GM10847 (cell line): ENCODE results near the gene TOM1L1.

ENCODE experiments used
- POLR2A ChIP-seq: IDR thresholded peaks from 2 replicates; pipeline ENCODE4 v1.6.1; 2011; ENCODE audit not compliant: insufficient read length; ENCODE audit errors: extremely low read depth

TOM1L1 gene

GRCh38 chr17:54924405-54924804 is 23.8 kb downstream of the TOM1L1 start:
- TF ChIP-seq POLR2A, result no peak

- no peak for TF ChIP-seq POLR2A
Measured at GRCh38 chr17:54927525-54927924, 26.9 kb downstream of the TOM1L1 start.

DNA sequence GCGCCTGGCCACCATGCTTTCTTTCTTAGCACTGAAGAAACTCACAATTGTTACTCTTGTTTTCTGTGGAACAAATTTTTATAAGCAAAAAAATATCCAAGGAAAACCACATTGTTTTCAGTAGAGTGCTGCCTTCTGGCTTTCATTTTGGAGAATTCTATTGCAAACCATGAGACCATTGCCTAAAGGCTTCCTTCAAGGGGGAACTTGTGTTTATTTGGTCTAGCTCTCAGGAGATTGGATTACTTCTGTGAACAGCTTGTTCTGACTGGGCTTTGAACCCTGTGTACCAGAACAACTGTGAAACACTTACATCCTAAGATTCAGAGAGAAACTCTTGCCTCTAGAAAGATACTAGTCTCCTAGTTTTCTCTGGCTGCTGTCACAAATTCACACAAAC is 32.1 kb downstream of the TOM1L1 start:
- TF ChIP-seq POLR2A, result no peak

DNA sequence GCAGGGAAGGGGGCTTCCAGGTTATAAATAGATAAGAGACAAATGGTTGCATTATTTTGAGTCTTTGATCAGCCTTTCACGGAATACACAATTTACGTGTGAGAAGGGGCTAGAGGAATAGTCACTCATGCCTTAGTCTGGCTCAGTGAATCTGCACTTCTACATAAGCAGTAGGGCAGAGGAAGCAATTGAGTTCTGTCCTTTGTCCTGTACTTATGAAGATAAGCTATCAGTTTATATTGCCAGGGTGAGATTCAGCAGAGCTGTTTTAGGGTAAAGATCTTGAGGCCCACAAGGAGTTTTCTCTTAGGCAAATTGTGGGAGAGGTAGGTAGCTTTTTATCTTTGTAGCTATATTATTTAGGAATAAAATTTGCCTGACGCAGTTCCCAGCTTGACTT is 33.3 kb downstream of the TOM1L1 start:
- no peak for TF ChIP-seq POLR2A

DNA sequence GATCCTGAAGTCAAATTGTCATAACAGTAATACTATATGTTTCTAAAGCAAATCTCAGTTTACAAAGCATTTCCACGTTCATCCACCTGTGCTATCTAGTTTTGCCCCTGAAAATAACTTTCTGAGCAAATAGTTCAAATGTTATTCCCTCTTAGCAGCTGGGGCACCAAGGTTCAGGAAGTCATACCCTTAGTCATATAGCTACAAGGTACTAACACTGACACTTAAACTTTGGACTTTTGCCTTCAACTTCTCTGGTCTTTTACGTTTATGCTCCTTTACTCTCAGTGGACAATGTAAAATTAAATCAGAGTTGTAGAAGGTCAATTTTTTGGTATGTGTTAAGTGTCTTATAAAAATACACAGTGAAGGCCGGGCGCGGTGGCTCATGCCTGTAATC is 34.8 kb downstream of the TOM1L1 start:
- TF ChIP-seq POLR2A, result no peak

- no peak for TF ChIP-seq POLR2A
Measured at GRCh38 chr17:54937018-54937417, 36.4 kb downstream of the TOM1L1 start.

DNA sequence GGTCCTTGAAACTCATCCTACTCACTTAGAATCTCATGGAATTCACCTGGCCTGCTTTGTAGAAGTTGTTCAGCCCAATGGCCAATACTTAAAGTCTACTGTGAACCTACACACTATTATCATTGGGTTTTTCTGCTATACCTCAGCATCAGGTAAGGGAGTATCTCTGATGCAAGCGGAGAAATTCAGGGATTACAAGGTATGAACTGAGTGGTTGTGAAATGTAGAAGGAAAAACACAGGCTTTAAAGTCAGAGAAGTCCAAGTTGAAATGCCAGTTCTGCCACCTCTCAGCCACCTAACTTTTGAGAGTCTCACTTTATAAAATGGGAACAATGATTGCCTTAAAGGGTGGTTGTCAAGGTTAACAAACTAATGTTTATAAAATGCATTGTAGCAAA is 36.8 kb downstream of the TOM1L1 start:
- no peak for TF ChIP-seq POLR2A

GRCh38 chr17:54941285-54941684 is 40.6 kb downstream of the TOM1L1 start:
- no peak for TF ChIP-seq POLR2A

DNA sequence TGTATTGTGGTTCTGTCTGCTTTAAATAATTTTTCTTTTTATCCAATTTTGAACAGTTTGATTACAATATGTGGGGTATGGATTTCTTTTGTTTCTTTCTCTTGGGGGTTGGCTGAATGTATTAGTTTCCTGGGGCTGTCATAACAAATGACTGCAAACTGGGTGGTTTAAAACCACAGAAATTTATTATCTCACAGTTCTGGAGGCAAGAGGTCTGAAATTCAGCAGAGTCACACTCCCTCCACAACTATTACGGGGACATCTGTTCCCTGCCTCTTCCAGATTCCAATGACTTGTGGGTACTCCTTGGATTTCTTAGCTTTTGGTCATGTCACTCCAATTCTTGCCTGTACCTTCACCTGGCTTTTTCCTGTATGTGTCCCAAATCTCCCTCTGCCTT is 44.1 kb downstream of the TOM1L1 start:
- no peak for TF ChIP-seq POLR2A

DNA sequence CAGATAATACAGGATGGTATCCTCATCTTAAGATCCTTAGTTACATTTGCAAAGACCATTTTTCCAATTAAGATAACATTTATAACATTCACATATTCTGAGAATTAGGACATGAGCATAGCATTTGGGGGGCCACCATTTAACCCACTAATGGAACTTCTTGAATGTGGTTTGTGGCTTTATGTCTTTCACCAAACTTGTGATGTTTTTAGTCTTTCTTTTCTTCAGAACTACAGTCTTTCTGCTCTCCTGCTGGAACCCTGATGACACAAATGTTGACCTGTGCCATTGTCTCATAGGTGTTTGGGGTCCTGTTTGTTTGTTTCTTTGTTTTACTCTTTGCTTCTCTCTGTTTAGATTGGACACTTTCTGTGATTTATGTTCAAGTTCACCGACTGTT is 44.6 kb downstream of the TOM1L1 start:
- TF ChIP-seq POLR2A, result no peak

- TF ChIP-seq POLR2A, result no peak
Measured at GRCh38 chr17:54945671-54946070, 45.0 kb downstream of the TOM1L1 start.

- TF ChIP-seq POLR2A, result no peak
Measured at GRCh38 chr17:54947396-54947795, 46.7 kb downstream of the TOM1L1 start.

DNA sequence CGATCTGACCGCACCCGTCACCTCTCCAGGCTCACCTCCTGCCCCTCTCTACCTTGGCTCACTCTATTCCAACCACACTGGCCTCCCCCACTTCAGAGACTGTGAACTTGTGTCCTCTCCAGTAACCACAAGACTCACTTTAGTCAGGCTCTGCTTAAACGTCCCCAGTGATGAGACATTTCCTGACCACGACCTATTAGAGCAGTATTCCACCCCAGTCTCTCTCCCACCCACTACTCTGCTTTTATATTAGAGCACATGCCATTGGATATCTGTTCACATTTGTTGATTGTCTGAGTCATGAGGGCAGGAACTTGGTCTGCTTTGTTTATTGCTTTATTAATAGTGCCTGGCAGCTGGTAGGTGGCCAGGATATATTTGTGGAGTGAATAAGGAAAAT is 47.7 kb downstream of the TOM1L1 start:
- TF ChIP-seq POLR2A, result no peak

- TF ChIP-seq POLR2A, result no peak
Measured at GRCh38 chr17:54950116-54950515, 49.5 kb downstream of the TOM1L1 start.

GRCh38 chr17:54951286-54951685 is 50.6 kb downstream of the TOM1L1 start:
- no peak for TF ChIP-seq POLR2A

GRCh38 chr17:54956791-54957190 is 56.1 kb downstream of the TOM1L1 start:
- no peak for TF ChIP-seq POLR2A

- TF ChIP-seq POLR2A, result no peak
Measured at GRCh38 chr17:54967621-54968261, 67.1 kb downstream of the TOM1L1 start.
